Activated naive CD4-positive, alpha-beta T cell treated with anti-CD3 and anti-CD28 coated beads, Interleukin-2, amount 10 ng/mL, durations not matched to agents 5 hours and 36 hours (primary cell): ENCODE data around the gene SNRPD1. TPM values are rescaled to one million over a fixed set of nuclear protein-coding genes. Genes with fewer than 3 reads are reported as not detected.

ENCODE experiments used
- microRNA-seq: library from miRNA; unstranded; fragments of <30 nt; microRNA quantifications from one replicate; pipeline ENCODE4 v1.2.0, GENCODE V29; 2022; ENCODE audit warnings: borderline microRNAs expressed, borderline replicate concordance
- total RNA-seq, 2 experiments: library from RNA; stranded (reverse); gene quantifications; one replicate each; pipeline ENCODE4 v1.2.3, GENCODE V29; 2021

The SNRPD1 gene
- total RNA-seq = 10 to 100 TPM; 79.0 to 81.2 TPM

GRCh38 chr18:21612125-21613039 lies at the start of gene SNRPD1:
TSS of gene SNRPD1 (plus strand) at chr18:21612314. CDS start at chr18:21612430, 116 bp downstream.

DNA sequence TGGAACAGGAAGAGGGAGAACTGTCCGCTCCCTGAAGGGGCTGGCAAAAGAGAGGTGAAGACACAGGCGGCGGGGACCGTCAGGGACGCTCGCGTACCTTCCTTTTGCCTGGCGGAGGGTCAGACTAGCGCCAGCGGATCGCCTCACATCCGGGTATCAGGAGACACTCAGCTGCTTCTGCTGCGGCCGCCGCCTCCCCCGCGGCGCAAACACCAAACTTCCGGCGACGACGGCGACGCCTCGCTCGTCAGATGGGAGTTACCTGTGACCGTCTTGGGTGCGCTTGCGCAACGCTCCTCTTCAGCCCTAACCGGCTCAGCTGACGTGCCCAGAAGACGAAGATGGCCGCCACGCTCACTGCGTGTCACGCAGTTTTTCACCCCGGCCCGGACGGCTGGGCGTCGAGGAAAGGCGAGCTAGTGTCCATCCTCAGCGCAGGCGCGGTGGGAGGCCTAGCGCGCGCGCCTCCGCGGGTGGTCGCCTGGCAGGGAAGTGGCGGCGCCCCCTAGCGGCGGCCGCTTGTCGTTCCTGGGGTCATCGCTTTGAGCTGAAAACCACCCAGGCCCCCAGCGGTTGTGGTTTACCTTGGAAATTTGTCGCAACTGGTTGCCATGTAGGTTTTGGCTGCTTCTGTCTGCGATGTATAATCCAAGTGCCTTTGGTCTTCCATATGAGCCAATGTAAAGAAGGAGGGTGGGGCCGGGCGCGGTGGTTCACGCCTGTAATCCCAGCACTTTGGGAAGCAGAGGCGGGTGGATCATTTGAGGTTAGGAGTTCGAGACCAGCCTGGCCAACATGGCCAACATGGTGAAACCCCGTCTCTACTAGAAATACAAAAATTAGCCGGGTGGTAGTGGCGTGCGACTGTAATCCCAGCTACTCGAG lies 11.3 kb upstream of the SNRPD1 start, which contains the start of gene ESCO1:
Gene ESCO1, minus strand, starts transcription at position 179 of the 885 bp plus-strand sequence. CDS start 25,861 bp downstream, outside the sequence.

Small RNA genes within 50 kb of the gene (microRNA-seq; reads per million reads assigned to microRNA genes)
- not detected for gene MIR320C1

Other genes starting within 250 kb of the SNRPD1 start
- gene ESCO1, start 11.6 kb upstream of the SNRPD1 start, total RNA-seq = 10 to 100 TPM; 20.2 to 20.6 TPM
- gene ABHD3, start 92.5 kb downstream of the SNRPD1 start, total RNA-seq = 10 to 100 TPM; 44.3 to 45.2 TPM
- gene MIB1, start 128.5 kb downstream of the SNRPD1 start, total RNA-seq = 10 to 100 TPM; 37.3 to 39.4 TPM